Naive B cell (primary cell): Measurements from ENCODE around the gene GREB1. TPM values are rescaled to one million over a fixed set of nuclear protein-coding genes. Genes with fewer than 3 reads are reported as not detected.

Experiments used
- ATAC-seq, 2 donors: fragments of 150-1000 bp; cut with Tn5 transposase; 2 replicates each; pipeline ENCODE4 v1.10.0; 2021; ENCODE audit warnings: low read depth in 2 of 2, mild to moderate bottlenecking in 2 of 2, moderate library complexity in 2 of 2
- DNase-seq: peaks from one replicate; pipeline ENCODE4 v3.0.0; 2022
- H3K27ac Mint-ChIP-seq, 6 donors: one replicate each; pipeline ENCODE4 v1.8.0; 2020 to 2022; ENCODE audit warnings: mild to moderate bottlenecking in 6 of 6, mixed read lengths in 6 of 6, moderate library complexity in 5 of 6, inconsistent platforms in 2 of 6
- H3K27me3 Mint-ChIP-seq, 3 donors: one replicate each; pipeline ENCODE4 v1.8.0; 2021 to 2022; ENCODE audit warnings: mixed read lengths in 3 of 3, mild to moderate bottlenecking in 1 of 3
- H3K36me3 Mint-ChIP-seq, 2 donors: one replicate each; pipeline ENCODE4 v1.8.0; 2020 to 2022; ENCODE audit warnings: mixed read lengths in 2 of 2, inconsistent platforms in 1 of 2, mild to moderate bottlenecking in 1 of 2
- H3K4me1 Mint-ChIP-seq, 3 donors: one replicate each; pipeline ENCODE4 v1.8.0; 2020 to 2022; ENCODE audit warnings: mixed read lengths in 3 of 3, inconsistent platforms in 1 of 3, mild to moderate bottlenecking in 1 of 3, moderate library complexity in 1 of 3
- H3K4me3 Mint-ChIP-seq, 8 donors: one replicate each; pipeline ENCODE4 v1.8.0; 2020 to 2022; ENCODE audit warnings: mild to moderate bottlenecking in 8 of 8, mixed read lengths in 8 of 8, moderate library complexity in 8 of 8, inconsistent platforms in 2 of 8
- H3K9me3 Mint-ChIP-seq, 7 donors: one replicate each; pipeline ENCODE4 v1.8.0; 2020 to 2022; ENCODE audit warnings: mixed read lengths in 7 of 7, mild to moderate bottlenecking in 5 of 7, inconsistent platforms in 2 of 7, moderate library complexity in 1 of 7
- polyA plus RNA-seq, 6 donors: library from polyadenylated mRNA; unstranded; fragments of 300-500 nt; fragmentation: Illumina TruSeq; gene quantifications; one replicate each; pipeline ENCODE4 v1.2.3, GENCODE V29; 2021; ENCODE audit warnings: low read depth in 6 of 6

GREB1 gene
- polyA plus RNA-seq, 6 donors from 2014 or later: not detected

DNA sequence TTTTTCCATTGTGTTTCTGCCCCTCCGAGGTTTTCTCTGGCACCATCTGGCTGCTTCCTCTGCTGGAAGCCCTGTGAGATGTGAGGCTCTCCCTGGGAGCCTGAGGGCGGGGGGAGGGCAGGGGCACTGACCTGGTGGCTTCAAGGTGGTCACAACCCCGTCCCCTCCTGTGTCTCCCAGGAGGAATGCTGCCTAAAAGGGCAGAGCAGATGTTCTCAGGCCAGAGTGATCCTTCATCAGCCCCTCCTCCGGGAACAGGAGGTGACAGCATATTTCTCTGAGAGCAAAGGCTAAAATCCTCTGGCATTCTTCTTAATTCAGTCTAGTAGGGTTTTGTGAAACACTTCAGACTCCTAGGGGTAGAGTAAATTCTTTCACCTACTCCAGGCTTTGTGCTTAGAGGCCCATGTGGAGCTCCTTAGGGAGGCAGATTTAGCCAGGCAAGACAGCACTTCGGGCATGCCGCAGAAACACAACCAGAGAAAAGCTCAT is 18.3 kb upstream of the GREB1 start:
- Mint-ChIP-seq H3K4me3 (no peak overlapping the region), H3K27me3 (peaks cover 32 to 36% (median 34%) of the 10 kb centered on the region in 3 donors), H3K27ac (no peak overlapping the region), H3K9me3 (peaks cover 2 to 23% (median 11%) of the 10 kb centered on the region in 7 donors), H3K4me1 (no peaks in the 10 kb centered on the region), H3K36me3 (peaks cover 0 to 5% of the 10 kb centered on the region in 2 donors)
- DNase-seq (no peak), ATAC-seq (no peak)

GRCh38 chr2:11516984-11517648 is 16.7 kb upstream of the GREB1 start:
- no peaks in the 10 kb centered on the region for H3K4me1 Mint-ChIP-seq
- peaks cover 24 to 35% (median 34%) of the 10 kb centered on the region in 3 donors for H3K27me3 Mint-ChIP-seq
- H3K27ac Mint-ChIP-seq: no peak overlapping the region
- peaks cover 0 to 13% of the 10 kb centered on the region in 2 donors for H3K36me3 Mint-ChIP-seq
- no peak for ATAC-seq
- H3K4me3 Mint-ChIP-seq: no peak overlapping the region
- peaks cover 5 to 30% (median 12%) of the 10 kb centered on the region in 7 donors for H3K9me3 Mint-ChIP-seq
- DNase-seq: no peak

- ATAC-seq (no peak), DNase-seq (no peak)
- H3K4me1 Mint-ChIP-seq: no peaks in the 10 kb centered on the region
- no peak overlapping the region for H3K4me3 Mint-ChIP-seq
- peaks cover 27 to 34% (median 31%) of the 10 kb centered on the region in 3 donors for H3K27me3 Mint-ChIP-seq
- no peak overlapping the region for H3K27ac Mint-ChIP-seq
- H3K9me3 Mint-ChIP-seq: peaks cover 6 to 33% (median 13%) of the 10 kb centered on the region in 7 donors
- peaks cover 0 to 13% of the 10 kb centered on the region in 2 donors for H3K36me3 Mint-ChIP-seq
Observed at GRCh38 chr2:11517906-11518305, 15.9 kb upstream of the GREB1 start.

- H3K4me1 Mint-ChIP-seq: no peaks in the 10 kb centered on the region
- H3K9me3 Mint-ChIP-seq: peaks cover 6 to 34% (median 14%) of the 10 kb centered on the region in 7 donors
- peaks cover 0 to 13% of the 10 kb centered on the region in 2 donors for H3K36me3 Mint-ChIP-seq
- H3K27ac Mint-ChIP-seq: no peak overlapping the region
- no peak for DNase-seq
- ATAC-seq: no peak
- H3K27me3 Mint-ChIP-seq: peaks cover 22 to 37% (median 34%) of the 10 kb centered on the region in 3 donors
- H3K4me3 Mint-ChIP-seq: no peak overlapping the region
Observed at GRCh38 chr2:11520092-11520693, 13.7 kb upstream of the GREB1 start.

- Mint-ChIP-seq H3K36me3 (peaks cover 0 to 13% of the 10 kb centered on the region in 2 donors), H3K9me3 (peaks cover 6 to 35% (median 15%) of the 10 kb centered on the region in 7 donors), H3K4me1 (no peaks in the 10 kb centered on the region), H3K27me3 (peaks cover 15 to 34% (median 33%) of the 10 kb centered on the region in 3 donors), H3K27ac (no peak overlapping the region), H3K4me3 (no peak overlapping the region)
- no peak for DNase-seq
- ATAC-seq: no peak
Observed at GRCh38 chr2:11521775-11522174, 12.1 kb upstream of the GREB1 start.

DNA sequence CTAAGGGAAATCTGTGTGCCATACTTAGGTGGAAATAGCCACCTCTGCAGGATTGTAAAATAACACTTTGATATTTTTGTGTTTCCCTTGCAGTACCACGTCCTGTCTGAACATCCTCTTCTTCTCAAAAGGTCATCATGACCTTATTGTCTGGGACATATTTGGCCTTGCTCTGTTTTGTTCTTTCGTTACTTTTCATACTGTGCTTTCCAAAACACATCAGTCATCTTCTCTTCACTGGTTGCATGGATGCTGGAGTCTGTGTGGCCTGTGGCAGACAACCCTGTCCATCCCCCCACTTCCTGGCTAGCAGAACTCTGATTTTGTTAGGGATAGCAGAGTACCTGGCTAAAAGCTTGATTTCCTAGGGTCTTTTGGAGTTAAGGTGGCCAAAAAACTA is 9.4 kb upstream of the GREB1 start:
- peaks cover 32 to 53% (median 42%) of the 10 kb centered on the region in 3 donors for H3K27me3 Mint-ChIP-seq
- no peak overlapping the region for H3K4me3 Mint-ChIP-seq
- peaks cover 0 to 13% of the 10 kb centered on the region in 2 donors for H3K36me3 Mint-ChIP-seq
- ATAC-seq (no peak), DNase-seq (no peak)
- peaks cover 6 to 26% (median 16%) of the 10 kb centered on the region in 7 donors for H3K9me3 Mint-ChIP-seq
- no peak overlapping the region for H3K27ac Mint-ChIP-seq
- H3K4me1 Mint-ChIP-seq: no peaks in the 10 kb centered on the region

DNA sequence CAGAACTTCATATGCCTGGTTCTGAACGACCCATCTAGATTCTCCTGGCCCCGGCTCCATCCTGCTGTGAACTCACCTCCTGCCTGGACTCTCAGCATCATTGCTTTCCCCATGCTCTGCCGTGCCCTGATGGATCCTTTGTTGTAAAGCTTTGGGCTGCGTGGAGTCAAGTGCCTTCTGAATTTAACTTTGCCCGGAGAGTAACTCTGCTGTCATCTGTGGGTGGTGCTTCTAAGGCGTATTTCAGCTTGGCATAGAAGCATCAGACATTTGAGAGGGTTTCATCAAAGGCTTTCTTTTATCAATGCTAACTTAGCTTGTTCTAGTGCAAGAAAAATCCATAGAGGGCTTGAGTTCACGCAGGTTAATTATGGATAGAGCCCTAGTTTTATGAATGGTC is 8.1 kb upstream of the GREB1 start:
- Mint-ChIP-seq H3K9me3 (peaks cover under 1 to 14% (median 6%) of the 10 kb centered on the region in 7 donors), H3K4me3 (no peak overlapping the region), H3K4me1 (no peaks in the 10 kb centered on the region), H3K27ac (no peak overlapping the region), H3K27me3 (peaks cover 33 to 48% (median 42%) of the 10 kb centered on the region in 3 donors), H3K36me3 (peaks cover 0 to 6% of the 10 kb centered on the region in 2 donors)
- DNase-seq (no peak), ATAC-seq (no peak)

DNA sequence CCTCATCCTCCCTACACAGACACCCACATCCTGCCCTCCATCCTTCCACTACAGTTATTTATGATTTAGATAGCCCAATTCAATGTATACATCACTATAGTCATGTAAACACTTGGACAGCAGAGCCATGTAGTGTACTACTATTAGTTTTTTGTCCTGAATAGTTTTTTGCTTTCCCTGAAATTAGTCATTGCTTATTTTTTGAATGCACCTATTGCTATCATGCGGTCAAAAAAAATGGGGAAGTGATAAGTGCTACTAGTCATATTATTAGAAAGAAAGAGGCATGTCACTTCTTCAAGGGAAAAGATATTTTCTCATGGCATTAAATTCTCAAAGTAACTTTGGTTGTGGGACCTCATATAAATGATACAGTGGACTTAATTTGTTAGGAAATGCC is 6.8 kb upstream of the GREB1 start:
- Mint-ChIP-seq H3K36me3 (no peaks in the 10 kb centered on the region), H3K4me3 (no peak overlapping the region), H3K9me3 (peaks cover 0 to 8% (median 6%) of the 10 kb centered on the region in 7 donors), H3K4me1 (no peaks in the 10 kb centered on the region), H3K27ac (no peak overlapping the region), H3K27me3 (peaks cover 37 to 46% (median 43%) of the 10 kb centered on the region in 3 donors)
- DNase-seq (no peak), ATAC-seq (no peak)

GRCh38 chr2:11528228-11528627 is 5.6 kb upstream of the GREB1 start:
- DNase-seq (no peak), ATAC-seq (no peak)
- Mint-ChIP-seq H3K4me1 (no peaks in the 10 kb centered on the region), H3K9me3 (peaks cover 0 to 6% (median 3%) of the 10 kb centered on the region in 7 donors), H3K36me3 (no peaks in the 10 kb centered on the region), H3K27ac (no peak overlapping the region), H3K27me3 (peaks cover 42 to 55% (median 48%) of the 10 kb centered on the region in 3 donors), H3K4me3 (no peak overlapping the region)

DNA sequence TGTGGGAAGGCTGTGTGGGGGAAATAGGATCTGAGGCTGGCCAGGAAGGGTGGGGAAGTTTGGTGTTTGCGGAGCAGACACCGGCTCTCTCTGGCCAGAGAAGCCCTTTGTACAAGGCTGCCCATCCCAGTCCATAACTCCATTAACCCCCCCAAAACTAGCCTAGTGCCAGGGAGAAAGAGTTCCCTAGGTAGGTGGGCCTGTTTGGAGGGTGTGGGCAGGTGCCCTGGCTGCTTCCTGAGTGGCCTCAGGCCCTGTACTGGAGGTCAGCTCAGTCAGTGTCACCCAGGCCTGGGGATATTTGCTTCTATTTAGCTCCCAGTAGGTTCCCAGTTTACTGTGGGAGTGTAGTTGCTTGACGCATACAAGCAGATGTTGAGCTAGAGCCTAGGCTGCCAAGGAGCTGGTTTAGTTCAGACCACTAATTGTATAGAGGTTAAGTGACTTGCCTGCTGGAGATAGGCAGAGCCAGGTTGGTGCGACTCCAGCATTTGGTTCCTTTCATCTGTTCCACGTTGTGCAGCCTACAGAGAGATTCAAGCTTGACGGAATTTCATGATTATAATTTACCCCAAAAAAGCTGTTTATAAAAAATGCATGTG is 2.9 kb upstream of the GREB1 start:
- no peaks in the 10 kb centered on the region for H3K36me3 Mint-ChIP-seq
- DNase-seq (no peak), ATAC-seq (no peak)
- H3K27ac Mint-ChIP-seq: no peak overlapping the region
- H3K4me3 Mint-ChIP-seq: no peak overlapping the region
- no peaks in the 10 kb centered on the region for H3K4me1 Mint-ChIP-seq
- H3K27me3 Mint-ChIP-seq: peaks cover 44 to 58% (median 49%) of the 10 kb centered on the region in 3 donors
- H3K9me3 Mint-ChIP-seq: peaks cover 0 to 6% (median 3%) of the 10 kb centered on the region in 7 donors

GRCh38 chr2:11532416-11533055 is 1.3 kb upstream of the GREB1 start:
- ATAC-seq: no peak
- DNase-seq: no peak
- peaks cover 41 to 55% (median 42%) of the 10 kb centered on the region in 3 donors for H3K27me3 Mint-ChIP-seq
- no peak overlapping the region for H3K27ac Mint-ChIP-seq
- no peaks in the 10 kb centered on the region for H3K4me1 Mint-ChIP-seq
- H3K36me3 Mint-ChIP-seq: no peaks in the 10 kb centered on the region
- no peak overlapping the region for H3K4me3 Mint-ChIP-seq
- no peaks in the 10 kb centered on the region for H3K9me3 Mint-ChIP-seq

GRCh38 chr2:11534071-11534745 is 363 bp downstream of the GREB1 start:
- H3K36me3 Mint-ChIP-seq: no peaks in the 10 kb centered on the region
- no peak overlapping the region for H3K27ac Mint-ChIP-seq
- no peaks in the 10 kb centered on the region for H3K4me1 Mint-ChIP-seq
- peaks cover 31 to 45% (median 31%) of the 10 kb centered on the region in 3 donors for H3K27me3 Mint-ChIP-seq
- H3K4me3 Mint-ChIP-seq: no peak overlapping the region
- H3K9me3 Mint-ChIP-seq: no peaks in the 10 kb centered on the region
- ATAC-seq (no peak), DNase-seq (no peak)
